H1 (cell line): Measurements from ENCODE around the gene ACOT9. TPM values are rescaled to one million over a fixed set of nuclear protein-coding genes. Genes with fewer than 3 reads are reported as not detected.

Experiments
- CHD2 ChIP-seq: IDR thresholded peaks from 2 replicates; pipeline ENCODE4 v1.6.1; 2012; ENCODE audit warnings: low read length, improper control_type of control experiment
- CTBP2 ChIP-seq: IDR thresholded peaks from 2 replicates; pipeline ENCODE4 v1.7.0; 2011; ENCODE audit warnings: borderline replicate concordance, mild to moderate bottlenecking, moderate library complexity, mixed read lengths, low read length; ENCODE audit not compliant: insufficient read depth, insufficient read length
- KDM5A ChIP-seq: fragments of 200-600 bp; IDR thresholded peaks from 2 replicates; pipeline ENCODE4 v1.7.1; 2012; ENCODE audit warnings: mild to moderate bottlenecking, low read length, inconsistent platforms, mixed read lengths
- TAF7 ChIP-seq: optimal IDR thresholded peaks from 2 replicates; pipeline ENCODE3; 2011; ENCODE audit warnings: low read depth, mild to moderate bottlenecking, inconsistent platforms, low read length, moderate library complexity, borderline replicate concordance
- ZNF274 ChIP-seq: IDR thresholded peaks from 2 replicates; pipeline ENCODE4 v1.7.0; 2012; ENCODE audit warnings: low read length, borderline replicate concordance; ENCODE audit errors: extremely low read depth
- polyA plus RNA-seq, 7 experiments: library from polyadenylated mRNA; depleted of rRNA in 3 of 7; stranded (reverse) in 5 of 7; unstranded in 2 of 7; fragments of >200 nt in 5 of 7; fragments of 200-250 nt in 2 of 7; gene quantifications; 1 replicate in 5 of 7; 2 replicates in 1 of 7; 4 replicates in 1 of 7; pipeline versions ENCODE4 v1.2.1 to v1.2.3, GENCODE V29; 2011 to 2013; ENCODE audit warnings: missing spikeins in 2 of 7, mixed read lengths in 2 of 7
- total RNA-seq: library from RNA; stranded (reverse); fragmentation: NEBNext Ultra II Directional; extraction: Animal tissue kit (Norgen Biotek cat#: 25700); gene quantifications from 2 replicates; pipeline ENCODE4 v1.2.1, GENCODE V29; 2021

The ACOT9 gene
- total and polyA plus RNA-seq, 2 of the 8 experiments (the other 6 are each of a cell fraction or from before 2014, with no cell fraction given) = 20.7 to 39.5 TPM

GRCh38 chrX:23752740-23753415 is 9.8 kb upstream of the ACOT9 start (continued):
- TF ChIP-seq ZNF274 (no peak), TAF7 (no peak), CHD2 (no peak), KDM5A (no peak), CTBP2 (no peak)
